GM12878 (cell line): ENCODE data around the gene PTPRM.

ENCODE experiments used
- POLR2AphosphoS5 ChIP-seq: IDR thresholded peaks from 2 replicates; pipeline ENCODE4 v1.6.1; 2011; ENCODE audit warnings: mild to moderate bottlenecking, low read length, inconsistent platforms
- TF ChIP-seq, protein P1 (sequence below): fragments of 450-650 bp; IDR thresholded peaks from 2 replicates; pipeline ENCODE4 v1.6.1; 2017; ENCODE audit warnings: mild to moderate bottlenecking, moderate library complexity

DNA sequence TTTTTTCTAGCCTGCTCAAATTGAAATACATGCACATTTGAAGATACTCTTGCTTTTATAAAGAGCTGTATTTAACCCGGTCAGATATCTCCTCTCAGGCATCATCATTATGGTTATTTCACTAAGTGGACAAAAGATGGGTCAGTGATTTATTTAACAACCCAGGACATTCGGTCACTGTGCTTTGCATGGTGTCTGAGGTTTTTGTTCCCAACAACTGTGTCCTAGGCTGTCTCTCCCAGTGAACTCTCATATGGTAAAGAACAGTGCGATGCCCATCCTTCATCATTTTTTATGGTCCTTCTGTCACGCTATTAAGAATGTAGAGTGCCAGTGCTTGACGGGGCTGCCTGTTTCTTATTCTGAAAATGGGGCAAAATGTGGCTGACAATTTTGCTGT is 372.4 kb downstream of the PTPRM start:
- TF ChIP-seq POLR2AphosphoS5: no peak
- TF ChIP-seq, protein P1, sequence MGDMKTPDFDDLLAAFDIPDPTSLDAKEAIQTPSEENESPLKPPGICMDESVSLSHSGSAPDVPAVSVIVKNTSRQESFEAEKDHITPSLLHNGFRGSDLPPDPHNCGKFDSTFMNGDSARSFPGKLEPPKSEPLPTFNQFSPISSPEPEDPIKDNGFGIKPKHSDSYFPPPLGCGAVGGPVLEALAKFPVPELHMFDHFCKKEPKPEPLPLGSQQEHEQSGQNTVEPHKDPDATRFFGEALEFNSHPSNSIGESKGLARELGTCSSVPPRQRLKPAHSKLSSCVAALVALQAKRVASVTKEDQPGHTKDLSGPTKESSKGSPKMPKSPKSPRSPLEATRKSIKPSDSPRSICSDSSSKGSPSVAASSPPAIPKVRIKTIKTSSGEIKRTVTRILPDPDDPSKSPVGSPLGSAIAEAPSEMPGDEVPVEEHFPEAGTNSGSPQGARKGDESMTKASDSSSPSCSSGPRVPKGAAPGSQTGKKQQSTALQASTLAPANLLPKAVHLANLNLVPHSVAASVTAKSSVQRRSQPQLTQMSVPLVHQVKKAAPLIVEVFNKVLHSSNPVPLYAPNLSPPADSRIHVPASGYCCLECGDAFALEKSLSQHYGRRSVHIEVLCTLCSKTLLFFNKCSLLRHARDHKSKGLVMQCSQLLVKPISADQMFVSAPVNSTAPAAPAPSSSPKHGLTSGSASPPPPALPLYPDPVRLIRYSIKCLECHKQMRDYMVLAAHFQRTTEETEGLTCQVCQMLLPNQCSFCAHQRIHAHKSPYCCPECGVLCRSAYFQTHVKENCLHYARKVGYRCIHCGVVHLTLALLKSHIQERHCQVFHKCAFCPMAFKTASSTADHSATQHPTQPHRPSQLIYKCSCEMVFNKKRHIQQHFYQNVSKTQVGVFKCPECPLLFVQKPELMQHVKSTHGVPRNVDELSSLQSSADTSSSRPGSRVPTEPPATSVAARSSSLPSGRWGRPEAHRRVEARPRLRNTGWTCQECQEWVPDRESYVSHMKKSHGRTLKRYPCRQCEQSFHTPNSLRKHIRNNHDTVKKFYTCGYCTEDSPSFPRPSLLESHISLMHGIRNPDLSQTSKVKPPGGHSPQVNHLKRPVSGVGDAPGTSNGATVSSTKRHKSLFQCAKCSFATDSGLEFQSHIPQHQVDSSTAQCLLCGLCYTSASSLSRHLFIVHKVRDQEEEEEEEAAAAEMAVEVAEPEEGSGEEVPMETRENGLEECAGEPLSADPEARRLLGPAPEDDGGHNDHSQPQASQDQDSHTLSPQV: no peak
